HFF-Myc (cell line): ENCODE data around the gene RAB38.

ENCODE experiments used
- DNase-seq: peaks from one replicate; pipeline ENCODE4 v3.0.0-alpha.2; 2011; ENCODE audit warnings: low read depth; ENCODE audit errors: extremely low read depth
- H3K4me3 ChIP-seq: replicated peaks from 2 replicates; pipeline ENCODE4 v1.5.1; 2011; ENCODE audit warnings: low read depth, mild to moderate bottlenecking, control low read depth, low read length
- TF ChIP-seq, protein P1 (sequence below): IDR thresholded peaks from 2 replicates; pipeline ENCODE4 v1.5.1; 2012; ENCODE audit warnings: mild to moderate bottlenecking, low read depth, low read length, control low read depth; ENCODE audit errors: missing control alignments

Gene RAB38

DNA sequence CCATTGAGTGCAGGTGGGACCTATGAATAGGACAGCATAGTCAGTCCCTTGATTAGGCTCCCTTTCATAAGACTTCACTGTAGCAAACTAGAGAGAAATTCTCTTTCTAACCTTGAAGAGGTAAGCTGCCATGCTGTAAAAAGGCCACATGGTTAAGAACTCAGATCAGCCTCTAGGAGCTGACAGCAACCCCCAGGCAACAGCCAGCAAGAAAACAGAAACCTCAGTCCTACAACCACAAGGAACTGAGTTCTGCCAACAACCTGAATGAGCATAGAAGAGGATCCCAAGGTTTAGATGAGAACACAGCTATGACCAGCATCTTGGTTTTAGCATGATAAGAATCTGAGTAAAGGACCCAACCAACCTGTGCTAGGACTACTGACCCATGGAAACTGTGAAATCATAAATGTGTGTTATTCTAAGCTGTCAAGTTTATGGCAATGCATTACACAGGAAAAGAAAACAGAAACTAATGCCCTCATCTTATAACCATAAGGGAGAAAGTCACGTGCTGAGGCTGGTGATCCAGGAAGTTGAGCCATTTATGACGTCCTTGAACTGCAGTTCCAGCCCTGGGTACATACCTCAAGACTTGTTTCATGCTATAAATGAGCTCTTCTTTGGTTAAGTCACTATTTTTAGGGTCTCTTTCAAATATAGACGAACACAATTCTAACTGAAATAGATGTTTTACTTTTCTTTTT, 43.3 kb downstream of the RAB38 start:
- H3K4me3 ChIP-seq, result no peak overlapping the region
- TF ChIP-seq, protein P1, sequence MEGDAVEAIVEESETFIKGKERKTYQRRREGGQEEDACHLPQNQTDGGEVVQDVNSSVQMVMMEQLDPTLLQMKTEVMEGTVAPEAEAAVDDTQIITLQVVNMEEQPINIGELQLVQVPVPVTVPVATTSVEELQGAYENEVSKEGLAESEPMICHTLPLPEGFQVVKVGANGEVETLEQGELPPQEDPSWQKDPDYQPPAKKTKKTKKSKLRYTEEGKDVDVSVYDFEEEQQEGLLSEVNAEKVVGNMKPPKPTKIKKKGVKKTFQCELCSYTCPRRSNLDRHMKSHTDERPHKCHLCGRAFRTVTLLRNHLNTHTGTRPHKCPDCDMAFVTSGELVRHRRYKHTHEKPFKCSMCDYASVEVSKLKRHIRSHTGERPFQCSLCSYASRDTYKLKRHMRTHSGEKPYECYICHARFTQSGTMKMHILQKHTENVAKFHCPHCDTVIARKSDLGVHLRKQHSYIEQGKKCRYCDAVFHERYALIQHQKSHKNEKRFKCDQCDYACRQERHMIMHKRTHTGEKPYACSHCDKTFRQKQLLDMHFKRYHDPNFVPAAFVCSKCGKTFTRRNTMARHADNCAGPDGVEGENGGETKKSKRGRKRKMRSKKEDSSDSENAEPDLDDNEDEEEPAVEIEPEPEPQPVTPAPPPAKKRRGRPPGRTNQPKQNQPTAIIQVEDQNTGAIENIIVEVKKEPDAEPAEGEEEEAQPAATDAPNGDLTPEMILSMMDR, result no peak
- no peak for DNase-seq

DNA sequence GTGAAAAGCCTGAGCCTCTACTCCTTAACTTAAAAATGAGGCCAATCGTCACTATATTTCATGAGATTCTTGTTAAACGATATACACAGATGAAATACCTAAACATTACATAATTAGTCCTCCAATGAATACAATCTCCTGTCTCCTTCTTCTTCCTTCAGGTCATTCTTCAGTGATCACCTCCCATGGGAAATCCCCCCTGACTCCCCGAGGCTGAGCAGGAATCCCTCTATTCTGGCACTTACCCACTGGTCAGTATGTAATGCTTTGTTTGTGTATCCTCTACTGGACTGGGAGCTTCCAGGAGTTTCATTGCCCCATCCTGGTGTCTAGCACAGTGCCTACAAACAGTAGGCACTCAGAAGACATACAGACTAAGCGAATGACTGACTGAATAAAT, 52.3 kb downstream of the RAB38 start:
- TF ChIP-seq, protein P1, result no peak
- H3K4me3 ChIP-seq, result no peak overlapping the region
- no peak for DNase-seq

DNA sequence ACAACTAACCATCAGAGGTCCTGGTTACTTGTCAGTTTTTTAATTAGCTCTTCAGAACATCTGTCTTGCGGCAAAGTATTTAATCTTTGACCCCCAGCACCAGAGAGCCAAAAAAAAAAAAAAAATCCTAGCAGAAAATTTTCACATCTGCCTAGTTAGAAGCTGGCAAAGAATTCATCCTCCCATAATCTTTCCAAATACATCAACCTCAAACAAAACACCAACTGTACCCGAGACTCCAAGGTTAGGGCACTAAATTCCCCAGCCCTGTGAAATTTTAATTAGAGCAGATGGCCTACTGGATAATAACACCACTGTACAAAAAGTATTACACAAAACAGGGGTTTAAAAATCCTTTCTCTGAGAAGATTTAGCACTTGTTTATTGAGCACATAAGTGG, 55.7 kb downstream of the RAB38 start:
- DNase-seq, result no peak

DNA sequence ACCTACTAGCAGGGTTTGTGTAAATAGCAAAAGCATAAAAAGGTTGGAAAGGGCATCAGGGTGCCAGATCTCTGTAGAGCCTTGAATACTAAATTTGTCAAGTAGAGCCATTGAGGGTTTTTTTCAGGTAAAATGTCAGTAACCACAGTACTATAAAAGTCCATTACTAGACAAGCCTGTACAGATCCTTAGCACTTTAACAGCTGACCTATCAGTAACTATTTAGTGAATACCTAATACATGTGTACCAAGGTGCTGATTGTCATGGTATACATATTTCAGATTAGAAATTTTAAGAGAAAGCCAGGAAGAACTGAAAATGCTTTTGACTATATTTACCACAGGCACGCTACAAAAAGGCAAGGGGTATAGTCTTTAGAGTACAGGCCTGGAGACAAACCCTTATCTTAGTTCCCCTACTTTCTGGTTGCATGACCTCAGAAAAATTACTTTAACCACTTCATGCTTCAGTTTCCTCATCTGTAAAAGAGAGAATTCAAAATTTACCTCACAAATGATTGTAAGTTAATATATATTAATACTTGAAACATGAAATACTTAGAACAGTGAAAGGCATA, 57.9 kb downstream of the RAB38 start:
- no peak overlapping the region for H3K4me3 ChIP-seq
- DNase-seq, result no peak
- TF ChIP-seq, protein P1, result no peak

More for the DNA sequence above, 55.7 kb downstream of the RAB38 start:
- TF ChIP-seq, protein P1, result no peak
- H3K4me3 ChIP-seq, result no peak overlapping the region

DNA sequence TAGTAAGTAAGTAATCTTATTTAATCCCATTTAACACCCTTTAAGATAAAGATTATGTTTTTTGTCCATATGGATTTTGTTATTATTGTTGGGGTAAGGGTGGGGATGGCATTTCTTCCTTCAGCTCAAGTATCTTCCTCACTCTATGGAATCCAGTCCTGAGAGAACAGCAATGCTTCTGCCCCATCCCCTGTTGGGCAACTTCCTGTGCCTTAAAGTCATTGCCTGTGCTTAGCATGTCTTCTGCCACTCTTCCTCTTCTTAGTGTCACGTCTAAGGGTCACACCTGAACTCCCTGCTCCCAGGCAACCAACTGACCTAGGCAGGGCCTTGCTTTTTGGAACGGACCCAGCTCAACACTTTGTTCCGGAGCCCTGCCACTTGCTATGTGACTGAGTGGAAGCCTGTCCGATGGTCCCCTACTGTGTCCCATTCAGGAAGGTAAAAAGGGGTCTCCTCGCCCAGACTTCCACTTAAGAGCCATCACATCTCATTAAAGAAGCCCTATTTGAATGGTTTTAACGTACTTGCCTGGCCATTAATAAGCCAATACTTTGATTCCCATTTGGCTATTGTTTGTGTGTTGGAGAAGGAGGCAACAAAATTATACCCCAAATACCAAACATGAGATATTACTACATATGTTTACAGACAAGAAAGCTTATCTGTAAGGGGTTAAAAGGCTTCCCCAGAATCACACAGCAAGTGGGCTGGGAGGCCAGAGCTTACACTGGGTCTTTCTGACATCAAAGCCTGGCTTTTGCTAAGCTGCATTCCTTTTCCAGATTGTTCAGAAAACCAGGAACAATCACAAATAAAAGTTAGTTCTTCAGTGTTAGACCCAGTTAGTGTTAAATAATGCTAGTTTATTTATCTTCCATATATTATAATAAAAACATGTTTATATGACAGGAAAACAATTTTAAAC, 59.2 kb downstream of the RAB38 start:
- no peak overlapping the region for H3K4me3 ChIP-seq
- DNase-seq, result no peak
- TF ChIP-seq, protein P1, result no peak

DNA sequence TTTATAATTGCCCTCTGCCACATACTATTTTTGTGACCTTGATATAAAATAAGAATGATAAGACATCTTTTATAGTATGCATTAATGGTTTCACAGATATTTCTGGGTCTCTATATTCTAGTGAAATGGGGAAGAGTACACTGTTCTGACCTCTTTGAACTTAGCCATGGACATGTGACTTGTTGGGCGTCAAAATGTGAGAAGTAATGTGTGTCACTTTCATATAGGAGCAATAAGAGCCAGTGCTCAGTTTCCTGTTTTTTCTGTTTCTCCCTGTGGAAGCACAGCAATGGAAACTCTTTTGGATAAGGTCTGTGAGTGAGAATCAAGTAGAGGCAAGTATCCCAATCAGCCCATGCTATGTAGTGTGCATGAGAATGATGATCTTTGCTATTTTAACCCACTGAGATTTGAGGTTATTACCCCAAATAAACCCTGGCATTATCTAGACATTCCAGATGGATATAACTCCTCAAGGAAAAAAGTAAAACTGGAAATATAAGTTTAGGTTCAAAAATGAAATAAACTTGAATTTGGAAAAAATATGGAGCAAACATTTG, 60.7 kb downstream of the RAB38 start:
- no peak for DNase-seq
- TF ChIP-seq, protein P1, result no peak
- H3K4me3 ChIP-seq, result no peak overlapping the region
